HEK293T (cell line): ENCODE measurements around the gene PRSS38.

Source experiments
- CTCF ChIA-PET: fragments of 350-600 bp; formaldehyde crosslinking; extraction: SDS; loops from one replicate; lab custom pipeline; 2021; ENCODE audit warnings: antibody characterized with exemption, inconsistent platforms; lab: Yijun Ruan, JAX
- POLR2A ChIA-PET: fragments of 350-600 bp; formaldehyde crosslinking; extraction: SDS; loops from one replicate; lab custom pipeline; 2020; ENCODE audit warnings: antibody characterized with exemption, inconsistent platforms; lab: Yijun Ruan, JAX
- DNase-seq: peaks from one replicate; pipeline ENCODE4 v3.0.0; 2012; ENCODE audit warnings: mixed read lengths; ENCODE audit errors: extremely low spot score
- ARNT ChIP-seq: fragments of 450-650 bp; IDR thresholded peaks from 2 replicates; pipeline ENCODE4 v1.6.1; 2017; ENCODE audit warnings: mild to moderate bottlenecking
- BHLHE40 ChIP-seq: fragments of 450-650 bp; IDR thresholded peaks from 2 replicates; pipeline ENCODE4 v1.6.1; 2016; ENCODE audit warnings: mild to moderate bottlenecking, moderate library complexity, borderline replicate concordance
- CTBP1 ChIP-seq: fragments of 450-650 bp; IDR thresholded peaks from 2 replicates; pipeline ENCODE4 v1.6.1; 2016; ENCODE audit warnings: borderline replicate concordance
- ELF4 ChIP-seq: fragments of 450-650 bp; IDR thresholded peaks from 2 replicates; pipeline ENCODE4 v1.6.1; 2017; ENCODE audit warnings: antibody characterized with exemption
- FOXA1 ChIP-seq: fragments of 450-650 bp; IDR thresholded peaks from 2 replicates; pipeline ENCODE4 v1.6.1; 2016; ENCODE audit warnings: mild to moderate bottlenecking
- FOXK2 ChIP-seq: fragments of 450-650 bp; IDR thresholded peaks from 2 replicates; pipeline ENCODE4 v1.6.1; 2016; ENCODE audit warnings: mild to moderate bottlenecking
- FOXM1 ChIP-seq: fragments of 450-650 bp; IDR thresholded peaks from 2 replicates; pipeline ENCODE4 v1.6.1; 2017; ENCODE audit warnings: mild to moderate bottlenecking, borderline replicate concordance
- HDGF ChIP-seq: fragments of 450-650 bp; IDR thresholded peaks from 2 replicates; pipeline ENCODE4 v1.6.1; 2017; ENCODE audit warnings: antibody characterized with exemption, borderline replicate concordance
- L3MBTL2 ChIP-seq: fragments of 450-650 bp; conservative IDR thresholded peaks from 2 replicates; pipeline ENCODE4 v1.6.1; 2016; ENCODE audit warnings: mild to moderate bottlenecking
- LEF1 ChIP-seq: fragments of 450-650 bp; IDR thresholded peaks from 2 replicates; pipeline ENCODE4 v1.6.1; 2017; ENCODE audit warnings: mild to moderate bottlenecking, borderline replicate concordance
- NFRKB ChIP-seq: fragments of 450-650 bp; IDR thresholded peaks from 2 replicates; pipeline ENCODE4 v1.6.1; 2016; ENCODE audit warnings: mild to moderate bottlenecking, moderate library complexity
- SP1 ChIP-seq: fragments of 450-650 bp; IDR thresholded peaks from 2 replicates; pipeline ENCODE4 v1.6.1; 2017
- SUZ12 ChIP-seq: fragments of 450-650 bp; IDR thresholded peaks from 2 replicates; pipeline ENCODE4 v1.6.1; 2016; ENCODE audit warnings: mild to moderate bottlenecking
- TARDBP ChIP-seq: fragments of 450-650 bp; IDR thresholded peaks from 2 replicates; pipeline ENCODE4 v1.6.1; 2016
- ZNF384 ChIP-seq: fragments of 450-650 bp; IDR thresholded peaks from 2 replicates; pipeline ENCODE4 v1.6.1; 2016
- TF ChIP-seq, protein P1 (sequence below): fragments of 450-650 bp; IDR thresholded peaks from 2 replicates; pipeline ENCODE4 v1.6.1; 2016

The PRSS38 gene

GRCh38 chr1:227824204-227824603 lies 8.7 kb downstream of the PRSS38 start:
- ChIA-PET CTCF (no interaction called here), POLR2A (no interaction called here)
- no peak for DNase-seq
- TF ChIP-seq ARNT, result no peak
- no peak for TF ChIP-seq FOXM1
- no peak for TF ChIP-seq ELF4

GRCh38 chr1:227828786-227829185 lies 13.3 kb downstream of the PRSS38 start:
- ChIA-PET CTCF (no interaction called here), POLR2A (no interaction called here)
- TF ChIP-seq L3MBTL2, result no peak
- no peak for TF ChIP-seq CTBP1
- no peak for TF ChIP-seq FOXA1
- TF ChIP-seq ELF4, result no peak
- TF ChIP-seq ZNF384, result no peak
- TF ChIP-seq FOXK2, result no peak
- no peak for TF ChIP-seq ARNT
- TF ChIP-seq HDGF, result no peak
- TF ChIP-seq LEF1, result no peak
- no peak for TF ChIP-seq BHLHE40
- no peak for TF ChIP-seq TARDBP
- TF ChIP-seq SP1, result no peak
- TF ChIP-seq SUZ12, result no peak
- TF ChIP-seq FOXM1, result no peak
- TF ChIP-seq, protein P1, sequence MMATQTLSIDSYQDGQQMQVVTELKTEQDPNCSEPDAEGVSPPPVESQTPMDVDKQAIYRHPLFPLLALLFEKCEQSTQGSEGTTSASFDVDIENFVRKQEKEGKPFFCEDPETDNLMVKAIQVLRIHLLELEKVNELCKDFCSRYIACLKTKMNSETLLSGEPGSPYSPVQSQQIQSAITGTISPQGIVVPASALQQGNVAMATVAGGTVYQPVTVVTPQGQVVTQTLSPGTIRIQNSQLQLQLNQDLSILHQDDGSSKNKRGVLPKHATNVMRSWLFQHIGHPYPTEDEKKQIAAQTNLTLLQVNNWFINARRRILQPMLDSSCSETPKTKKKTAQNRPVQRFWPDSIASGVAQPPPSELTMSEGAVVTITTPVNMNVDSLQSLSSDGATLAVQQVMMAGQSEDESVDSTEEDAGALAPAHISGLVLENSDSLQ, result no peak
- TF ChIP-seq NFRKB, result no peak
- DNase-seq, result no peak

DNA sequence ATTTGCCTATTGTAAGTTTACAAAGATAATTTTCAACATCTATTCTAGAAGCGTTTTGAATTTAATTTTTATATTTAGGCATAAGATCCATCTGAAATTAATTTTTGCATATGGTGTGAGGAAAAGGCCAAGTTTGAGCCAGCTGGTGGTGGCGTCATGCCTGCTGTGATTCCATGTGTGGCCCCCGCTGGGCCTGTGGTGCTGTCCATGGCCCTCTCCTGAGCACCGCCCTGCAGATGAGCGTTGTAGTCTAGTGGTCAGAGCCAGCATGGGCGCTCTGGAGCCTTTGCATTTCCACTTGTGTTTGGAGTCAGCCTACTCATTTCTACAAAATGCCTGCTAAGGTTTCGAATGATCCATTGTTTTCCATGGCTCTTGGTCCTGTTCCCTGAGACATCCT lies 22.7 kb downstream of the PRSS38 start:
- ChIA-PET POLR2A (no interaction called here), CTCF (no interaction called here)
- no peak for DNase-seq
- TF ChIP-seq CTBP1 (no peak), ARNT (no peak), SUZ12 (no peak), BHLHE40 (no peak), NFRKB (no peak), FOXK2 (no peak), HDGF (no peak), ELF4 (no peak), FOXA1 (no peak), TARDBP (no peak), SP1 (no peak), ZNF384 (no peak), FOXM1 (no peak)
- TF ChIP-seq, protein P1, result no peak

DNA sequence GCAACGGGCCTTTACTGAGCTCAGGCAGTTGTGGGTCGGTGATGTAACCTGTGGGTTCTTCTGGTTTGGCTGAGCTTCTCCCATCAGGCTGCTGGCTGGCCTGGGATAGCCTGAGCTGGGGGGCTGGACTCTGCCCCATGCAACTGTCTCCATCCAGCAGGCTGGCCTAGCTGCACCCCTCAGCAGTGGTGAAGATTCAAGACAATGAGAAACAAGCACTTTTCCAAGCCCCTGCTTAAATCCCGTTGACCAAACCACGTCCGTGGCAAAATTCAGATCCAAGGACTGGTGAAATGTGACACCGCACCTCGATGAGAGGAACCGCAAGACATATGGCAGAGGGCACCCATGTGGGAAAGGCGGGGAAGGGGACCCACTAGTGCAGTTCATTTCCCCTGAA lies 25.6 kb downstream of the PRSS38 start:
- ChIA-PET CTCF (no interaction called here), POLR2A (no interaction called here)
- TF ChIP-seq L3MBTL2 (no peak), FOXK2 (no peak), SUZ12 (no peak), BHLHE40 (no peak), NFRKB (no peak), SP1 (no peak), FOXM1 (no peak), LEF1 (no peak), HDGF (no peak), ARNT (no peak), FOXA1 (no peak), CTBP1 (no peak), ZNF384 (no peak), TARDBP (no peak), ELF4 (no peak)
- TF ChIP-seq, protein P1, result no peak
- DNase-seq, result no peak

GRCh38 chr1:227844320-227845146 lies 29.1 kb downstream of the PRSS38 start:
- no peak for DNase-seq
- CTCF ChIA-PET, result no interaction called here

DNA sequence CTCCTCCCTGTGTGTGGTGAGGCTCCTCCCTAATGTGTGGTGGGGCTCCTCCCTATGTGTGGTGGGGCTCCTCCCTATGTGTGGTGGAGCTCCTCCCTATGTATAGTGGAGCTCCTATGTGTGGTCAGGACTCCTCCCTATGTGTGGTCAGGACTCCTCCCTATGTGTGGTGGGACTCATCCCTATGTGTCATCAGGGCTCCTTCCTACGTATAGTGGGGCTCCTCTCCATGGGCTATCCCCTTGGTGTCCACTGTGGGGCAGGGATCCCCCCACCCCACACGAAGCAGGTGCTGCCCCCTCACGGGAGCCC lies 29.6 kb downstream of the PRSS38 start:
- POLR2A ChIA-PET, result no interaction called here

More at GRCh38 chr1:227844320-227845146, 29.1 kb downstream of the PRSS38 start:
- TF ChIP-seq CTBP1, result no peak
- no peak for TF ChIP-seq ELF4
- TF ChIP-seq ZNF384, result no peak
- TF ChIP-seq LEF1, result no peak
- TF ChIP-seq L3MBTL2, result no peak
- TF ChIP-seq TARDBP, result no peak
- TF ChIP-seq, protein P1, result no peak
- TF ChIP-seq NFRKB, result no peak
- POLR2A ChIA-PET, result no interaction called here

More for the DNA sequence above, 29.6 kb downstream of the PRSS38 start:
- no peak for TF ChIP-seq FOXK2
- TF ChIP-seq BHLHE40, result no peak
- TF ChIP-seq SP1, result no peak
- no peak for TF ChIP-seq FOXM1
- no peak for TF ChIP-seq ZNF384
- TF ChIP-seq, protein P1, result no peak
- no peak for TF ChIP-seq ARNT
- TF ChIP-seq NFRKB, result no peak
- TF ChIP-seq TARDBP, result no peak
- no peak for TF ChIP-seq CTBP1
- no peak for TF ChIP-seq LEF1
- TF ChIP-seq ELF4, result no peak
- TF ChIP-seq FOXA1, result no peak
- no peak for TF ChIP-seq HDGF
- TF ChIP-seq L3MBTL2, result no peak
- no peak for TF ChIP-seq SUZ12
- DNase-seq, result no peak
- CTCF ChIA-PET, result no interaction called here
